Ovary (tissue), 9 donors: Measurements from ENCODE around the gene USP24. TPM values are rescaled to one million over a fixed set of nuclear protein-coding genes. Genes with fewer than 3 reads are reported as not detected.

Source experiments
- DNase-seq, 5 donors: peaks; one replicate each; pipeline ENCODE4 v3.0.0-alpha.2; 2019 to 2020
- H3K27ac ChIP-seq, 2 donors: fragments of 200-600 bp; one replicate each; pipeline versions ENCODE4 v1.5.1 to v1.8.0; 2019 to 2022
- H3K27me3 ChIP-seq: fragments of 200-600 bp; one replicate; pipeline ENCODE4 v1.8.0; 2022
- H3K36me3 ChIP-seq: fragments of 200-600 bp; sonication (generic); one replicate; pipeline ENCODE4 v1.5.1; 2019
- H3K4me1 ChIP-seq: one replicate; pipeline ENCODE4 v1.8.1; 2013; ENCODE audit warnings: mild to moderate bottlenecking, moderate library complexity; ENCODE audit not compliant: insufficient read depth
- H3K4me3 ChIP-seq: fragments of 200-600 bp; sonication (generic); one replicate; pipeline ENCODE4 v1.5.1; 2017
- H3K9me3 ChIP-seq, 2 donors: fragments of 200-600 bp in 1 of 2; sonication (generic) in 1 of 2; one replicate each; pipeline versions ENCODE4 v1.5.1 to v1.8.1; 2013 to 2019; ENCODE audit warnings: mild to moderate bottlenecking in 1 of 2, moderate library complexity in 1 of 2
- CTCF ChIP-seq, 3 donors: fragments of 450-650 bp in 2 of 3; fragments of 200-600 bp in 1 of 3; IDR thresholded peaks; one replicate each; pipeline versions ENCODE4 v1.5.1 to v1.8.0; 2016 to 2022; ENCODE audit warnings: antibody characterized with exemption in 3 of 3, mild to moderate bottlenecking in 1 of 3
- EP300 ChIP-seq: sonication (generic); formaldehyde crosslinking; IDR thresholded peaks from one replicate; pipeline ENCODE4 v1.6.1; 2017; ENCODE audit warnings: antibody characterized with exemption
- POLR2A ChIP-seq: fragments of 450-650 bp; IDR thresholded peaks from one replicate; pipeline ENCODE4 v1.6.1; 2017; ENCODE audit warnings: antibody characterized with exemption, mild to moderate bottlenecking, moderate library complexity
- WGBS, 3 donors: extraction: QIAGEN DNeasy Blood & Tissue Kit in 1 of 3; methylation state at CpG; one replicate each; pipeline versions ENCODE4 v1.1.5 to v1.1.7; 2013 to 2017; 5-methylcytosine and 5-hydroxymethylcytosine counted together
- intact Hi-C, 4 donors: fragments of 100-400 bp; cut with DNase I; formaldehyde crosslinking; loops; one replicate each; pipeline versions ENCODE4 v1.11.0 to v1.15.1; 2022 to 2023
- polyA plus RNA-seq, 2 donors: library from polyadenylated mRNA; stranded (reverse); fragments of 200-250 nt in 1 of 2; fragments of 350-450 nt in 1 of 2; fragmentation: Illumina TruSeq in 1 of 2; extraction: RNeasy Lipid Tissue Mini Kit (QIAGEN cat#74804) in 1 of 2; gene quantifications; one replicate each; pipeline ENCODE4 v1.2.3, GENCODE V29; 2013 to 2014
- total RNA-seq, 7 donors: library from RNA; depleted of rRNA in 2 of 7; stranded (reverse); fragments of >200 nt in 2 of 7; fragmentation: NEBNext Ultra II Directional in 3 of 7; extraction: Animal tissue kit (Norgen Biotek cat#: 25700) in 3 of 7; gene quantifications; one replicate each; pipeline versions ENCODE4 v1.1.0 to v1.2.4, GENCODE V29; 2016 to 2023
- donor health status: DM: no; HTN: no; CAD: no; lungs with moderate emphysema.
- donor health status: DM: no; HTN: no; CAD: no.
- donor health status: Bipolar disorder and iron deficiency.
- donor health status: DM: yes; HTN: yes; CAD: no.
- donor health status: DM: no; HTN: no; CAD: no.
- donor health status: DM: yes; HTN: yes; CAD: no.

The USP24 gene
- total and polyA plus RNA-seq, 9 donors: 11.5 to 51.4 (median 33.5) TPM

GRCh38 chr1:55170426-55170825 lies 44.7 kb downstream of the USP24 start:
- no peaks in the 10 kb centered on the region for H3K9me3 ChIP-seq
- H3K27me3 ChIP-seq: no peaks in the 10 kb centered on the region
- H3K36me3 ChIP-seq: no peaks in the 10 kb centered on the region
- 80 to 82% (median 80%) methylated on average over 1 of the region's 1 CpG for WGBS, 3 donors
- H3K27ac ChIP-seq: no peak overlapping the region
- TF ChIP-seq POLR2A (no peak), EP300 (no peak), CTCF (IDR thresholded peaks at IDR 0.05) (no peak)
- intact Hi-C loops: no loop called here
- H3K4me1 ChIP-seq: no peaks in the 10 kb centered on the region
- H3K4me3 ChIP-seq: no peak overlapping the region
- no peak for DNase-seq

GRCh38 chr1:55169126-55169525 lies 46.0 kb downstream of the USP24 start:
- no peaks in the 10 kb centered on the region for H3K27me3 ChIP-seq
- intact Hi-C loops: no loop called here
- H3K27ac ChIP-seq: no peak overlapping the region
- no peak overlapping the region for H3K4me3 ChIP-seq
- H3K4me1 ChIP-seq: no peaks in the 10 kb centered on the region
- no peaks in the 10 kb centered on the region for H3K9me3 ChIP-seq
- no peak for DNase-seq
- TF ChIP-seq POLR2A (no peak), CTCF (IDR thresholded peaks at IDR 0.05) (no peak), EP300 (no peak)
- WGBS, 3 donors: 92 to 97% (median 97%) methylated on average over 1 of the region's 1 CpG
- H3K36me3 ChIP-seq: no peaks in the 10 kb centered on the region

GRCh38 chr1:55168353-55168752 lies 46.8 kb downstream of the USP24 start:
- WGBS, 3 donors: 77 to 86% (median 83%) methylated on average over 4 of the region's 4 CpGs
- intact Hi-C loops: no loop called here
- DNase-seq: no peak
- Histone ChIP-seq H3K9me3 (no peaks in the 10 kb centered on the region), H3K27me3 (no peaks in the 10 kb centered on the region), H3K36me3 (no peaks in the 10 kb centered on the region), H3K4me3 (no peak overlapping the region), H3K4me1 (no peaks in the 10 kb centered on the region), H3K27ac (no peak overlapping the region)
- no peak for TF ChIP-seq POLR2A
- TF ChIP-seq EP300: no peak
- no peak for TF ChIP-seq CTCF (IDR thresholded peaks at IDR 0.05)

GRCh38 chr1:55167224-55167871 lies 47.8 kb downstream of the USP24 start:
- no peak for DNase-seq
- H3K4me1 ChIP-seq: no peaks in the 10 kb centered on the region
- no peak overlapping the region for H3K27ac ChIP-seq
- H3K9me3 ChIP-seq: no peaks in the 10 kb centered on the region
- 54 to 64% (median 63%) methylated on average over 6 of the region's 6 CpGs for WGBS, 3 donors
- no peak for TF ChIP-seq POLR2A
- TF ChIP-seq EP300: no peak
- no peak for TF ChIP-seq CTCF (IDR thresholded peaks at IDR 0.05)
- intact Hi-C loops: no loop called here
- H3K36me3 ChIP-seq: no peaks in the 10 kb centered on the region
- H3K4me3 ChIP-seq: no peak overlapping the region
- H3K27me3 ChIP-seq: no peaks in the 10 kb centered on the region
